OCI-LY3 (cell line): ENCODE data around the gene LRRC70.

Experiments used
- CTCF ChIP-seq: fragments of 200-600, 300-600 bp; sonication (generic); IDR thresholded peaks from 2 replicates; pipeline ENCODE4 v1.5.1; 2014; ENCODE audit warnings: antibody characterized with exemption, low read length, low read depth
- EZH2phosphoT487 ChIP-seq: fragments of 200-600 bp; shearing (Covaris generic); IDR thresholded peaks from 2 replicates; pipeline ENCODE4 v1.6.1; 2018; ENCODE audit warnings: antibody characterized with exemption, mixed run types, low read depth

- TF ChIP-seq CTCF = no peak
- TF ChIP-seq EZH2phosphoT487 = no peak
These were observed 17.5 kb downstream of the LRRC70 start for GRCh38 chr5:62596096-62596495.
